IPS DF 6.9 (cell line): ENCODE data around the gene RNF166.

Experiments used
- DNase-seq: peaks from one replicate; pipeline ENCODE4 v3.0.0-alpha.2; 2013; ENCODE audit warnings: low read depth, low spot score
- H3K27ac ChIP-seq: one replicate; pipeline ENCODE4 v1.5.1; 2013; ENCODE audit warnings: low read length, control low read depth
- H3K27me3 ChIP-seq: 2 replicates; pipeline ENCODE4 v1.6.1; 2013; ENCODE audit warnings: mild to moderate bottlenecking, low read length; ENCODE audit not compliant: control insufficient read depth, insufficient read depth
- H3K36me3 ChIP-seq: 2 replicates; pipeline ENCODE4 v1.6.1; 2013; ENCODE audit warnings: low read length; ENCODE audit not compliant: control insufficient read depth, insufficient read depth
- H3K4me1 ChIP-seq: 2 replicates; pipeline ENCODE4 v1.6.1; 2013; ENCODE audit warnings: low read length; ENCODE audit not compliant: control insufficient read depth, insufficient read depth
- H3K4me3 ChIP-seq: 2 replicates; pipeline ENCODE4 v1.5.1; 2013; ENCODE audit warnings: mild to moderate bottlenecking, low read length
- H3K9me3 ChIP-seq: 2 replicates; pipeline ENCODE4 v1.6.1; 2013; ENCODE audit warnings: low read length, inconsistent platforms; ENCODE audit not compliant: control insufficient read depth, insufficient read depth
- WGBS: extraction: QIAGEN DNeasy Blood & Tissue Kit; methylation state at CpG from one replicate; pipeline ENCODE4 v1.1.7; 2013; ENCODE audit warnings: mixed read lengths, missing lambda C conversion rate; ENCODE audit not compliant: insufficient read length, insufficient coverage; 5-methylcytosine and 5-hydroxymethylcytosine counted together

Gene RNF166

DNA sequence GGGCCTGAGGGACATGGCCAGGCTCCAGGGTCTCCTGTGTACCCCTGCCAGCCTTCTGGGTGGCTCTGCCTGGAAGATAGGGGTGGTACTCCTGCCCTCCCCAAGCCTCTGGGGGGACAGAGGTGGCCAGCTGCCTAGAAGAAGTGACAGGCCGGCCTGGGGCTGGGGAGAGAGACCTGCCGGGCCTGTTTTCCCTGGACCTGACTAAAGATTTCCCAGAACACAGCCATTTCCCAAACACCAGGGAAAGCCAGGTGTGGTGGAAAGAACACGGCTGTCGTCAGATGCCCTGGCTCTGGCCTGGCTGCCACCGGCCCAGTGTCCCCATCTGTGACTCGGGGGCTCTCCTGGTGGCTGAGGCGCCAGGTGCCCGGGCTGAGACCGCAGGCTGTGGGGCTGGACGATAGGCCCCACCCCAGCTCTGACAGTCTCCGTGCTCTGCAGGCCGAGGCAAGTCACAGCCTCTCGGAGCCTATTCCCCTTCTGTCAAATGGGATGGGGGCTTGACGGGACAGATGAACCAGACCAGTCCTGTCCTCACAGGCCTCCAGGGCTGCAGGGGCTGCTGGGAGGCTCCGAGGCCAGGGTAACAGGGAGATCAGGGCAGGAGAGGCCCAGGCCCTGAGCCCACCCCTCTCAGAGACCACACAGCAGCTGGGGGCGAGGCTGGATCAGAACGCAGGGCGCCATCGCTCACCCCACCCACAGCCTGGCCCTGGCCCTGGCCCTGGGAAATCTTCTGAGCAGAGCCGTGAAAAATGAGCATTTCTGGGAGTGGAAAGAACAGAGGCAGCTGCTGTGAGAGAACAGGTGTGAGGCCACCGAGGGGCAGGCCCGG lies 33.1 kb upstream of the RNF166 start:
- WGBS, result no CpG with 5 or more reads among the region's 22 CpGs
- H3K9me3 ChIP-seq, result no peaks in the 10 kb centered on the region
- H3K4me3 ChIP-seq, result no peak overlapping the region
- peaks cover 12% of the 10 kb centered on the region for H3K36me3 ChIP-seq
- no peak overlapping the region for H3K27ac ChIP-seq
- H3K4me1 ChIP-seq, result no peaks in the 10 kb centered on the region; the same call in 1 of the 2 replicates
- no peak for DNase-seq
- no peaks in the 10 kb centered on the region for H3K27me3 ChIP-seq

DNA sequence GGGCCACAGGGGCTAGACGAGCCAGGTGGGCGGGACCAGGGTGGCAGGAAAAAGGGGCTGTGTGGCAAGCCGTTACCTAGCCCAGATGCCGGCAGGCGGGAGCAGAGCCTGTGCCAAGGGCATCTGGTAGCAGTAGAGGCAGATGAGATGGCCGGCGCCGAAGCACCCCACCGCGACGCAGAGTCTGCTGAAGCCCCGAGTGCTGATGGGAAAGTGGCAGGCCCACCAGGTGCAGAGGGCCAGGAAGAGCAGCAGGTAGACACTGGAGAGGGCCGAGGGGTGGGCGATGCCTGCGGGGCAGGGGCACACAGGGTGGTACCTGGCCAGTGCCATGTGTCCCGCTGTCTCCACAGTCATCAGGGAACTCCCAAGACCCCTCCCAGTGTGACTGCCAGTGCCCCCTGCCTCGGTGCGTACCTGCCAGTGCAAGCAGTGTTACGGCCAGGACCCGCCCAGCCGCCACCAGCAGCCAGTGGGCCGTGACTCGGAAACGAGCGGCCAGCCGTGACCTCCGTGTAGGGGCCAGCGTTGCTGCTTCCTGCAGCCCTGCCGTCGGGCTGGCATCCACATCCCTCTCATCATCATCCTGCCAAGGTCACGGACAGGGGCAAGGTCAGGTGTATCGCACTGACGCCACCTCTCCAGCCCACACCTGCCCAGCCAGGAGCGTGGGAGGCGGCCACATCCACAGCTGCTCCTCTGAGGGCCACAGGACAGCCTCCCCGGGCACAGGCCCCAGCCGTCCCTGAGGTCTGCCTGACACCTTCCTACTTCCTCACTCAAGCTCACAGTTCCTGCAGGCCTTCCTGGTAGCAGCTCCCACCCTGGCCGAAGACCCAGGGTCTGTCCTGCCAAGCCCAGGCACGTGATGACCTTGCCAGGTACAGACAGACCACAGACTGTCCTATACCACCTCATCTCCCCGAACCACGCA lies 32.2 kb upstream of the RNF166 start:
- no peaks in the 10 kb centered on the region; the same call in 1 of the 2 replicates for H3K4me1 ChIP-seq
- DNase-seq, result no peak
- no peak overlapping the region for H3K4me3 ChIP-seq
- no peaks in the 10 kb centered on the region for H3K27me3 ChIP-seq
- no CpG with 5 or more reads among the region's 41 CpGs for WGBS
- peaks cover 19% of the 10 kb centered on the region for H3K36me3 ChIP-seq
- no peak overlapping the region for H3K27ac ChIP-seq
- no peaks in the 10 kb centered on the region for H3K9me3 ChIP-seq

DNA sequence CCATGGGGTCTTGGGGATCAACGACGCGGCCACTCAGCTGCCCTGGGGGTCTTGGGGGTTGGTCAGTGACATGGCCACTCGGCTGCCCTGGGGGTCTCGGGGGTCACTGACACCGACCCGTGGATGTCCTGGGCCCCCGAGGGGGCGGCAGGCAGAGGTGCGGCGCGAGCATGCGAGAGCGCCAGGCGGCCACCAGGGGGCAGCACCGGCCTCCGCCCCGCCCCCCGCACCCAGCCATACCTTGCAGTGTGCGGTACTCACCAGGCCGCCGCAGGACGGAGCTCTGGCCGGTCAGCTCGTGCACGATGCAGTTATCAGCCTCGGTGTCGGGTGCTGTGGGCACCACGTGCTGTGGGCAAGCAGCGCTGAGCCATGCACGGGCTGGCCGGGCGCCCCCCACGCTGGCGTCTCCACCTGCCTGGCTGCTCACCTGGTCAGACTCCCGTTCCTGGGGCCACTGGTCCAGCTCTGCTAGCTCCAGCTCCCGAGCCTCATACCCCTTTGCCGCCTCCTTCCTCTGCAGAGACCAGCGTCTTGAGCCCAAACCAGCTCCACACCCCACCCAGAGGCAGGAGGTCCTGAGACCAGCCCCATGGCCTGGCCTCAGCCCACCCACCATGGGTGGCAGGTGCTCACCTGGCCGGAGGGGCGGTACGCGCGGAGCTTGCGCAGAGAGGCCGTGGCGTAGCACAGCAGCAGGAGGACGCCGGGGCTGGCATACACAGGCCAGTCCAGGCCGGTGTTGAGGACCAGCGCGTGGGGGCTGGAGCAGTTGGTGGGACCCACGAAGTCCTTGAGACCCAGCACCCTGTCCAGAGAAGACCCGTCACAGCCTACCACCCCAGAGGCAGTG lies 31.3 kb upstream of the RNF166 start:
- no CpG with 5 or more reads among the region's 54 CpGs for WGBS
- Histone ChIP-seq H3K27me3 (no peaks in the 10 kb centered on the region), H3K4me3 (no peak overlapping the region), H3K27ac (no peak overlapping the region), H3K9me3 (no peaks in the 10 kb centered on the region), H3K4me1 (no peaks in the 10 kb centered on the region; the same call in 1 of the 2 replicates), H3K36me3 (peaks cover 19% of the 10 kb centered on the region)
- DNase-seq, result no peak

DNA sequence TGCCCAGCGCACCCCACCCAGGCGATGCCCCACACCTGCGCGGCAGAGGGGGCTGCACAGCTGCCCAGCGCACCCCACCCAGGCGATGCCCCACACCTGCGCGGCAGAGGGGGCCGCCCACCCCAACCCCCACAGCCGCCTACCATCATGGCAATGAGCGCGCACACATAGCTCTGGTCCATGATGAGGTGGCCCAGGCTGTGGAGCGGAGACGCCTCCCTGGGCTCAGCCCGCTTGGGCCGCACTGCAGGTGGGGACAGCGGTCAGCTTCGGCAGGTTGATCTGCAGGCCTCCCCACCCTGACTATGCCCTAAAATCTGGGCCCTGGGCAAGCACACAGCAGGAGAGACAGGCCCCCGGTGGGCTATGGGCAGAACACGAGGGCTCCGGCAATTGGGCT lies 30.3 kb upstream of the RNF166 start:
- Histone ChIP-seq H3K36me3 (peaks cover 19% of the 10 kb centered on the region), H3K27ac (no peak overlapping the region), H3K9me3 (no peaks in the 10 kb centered on the region)

DNA sequence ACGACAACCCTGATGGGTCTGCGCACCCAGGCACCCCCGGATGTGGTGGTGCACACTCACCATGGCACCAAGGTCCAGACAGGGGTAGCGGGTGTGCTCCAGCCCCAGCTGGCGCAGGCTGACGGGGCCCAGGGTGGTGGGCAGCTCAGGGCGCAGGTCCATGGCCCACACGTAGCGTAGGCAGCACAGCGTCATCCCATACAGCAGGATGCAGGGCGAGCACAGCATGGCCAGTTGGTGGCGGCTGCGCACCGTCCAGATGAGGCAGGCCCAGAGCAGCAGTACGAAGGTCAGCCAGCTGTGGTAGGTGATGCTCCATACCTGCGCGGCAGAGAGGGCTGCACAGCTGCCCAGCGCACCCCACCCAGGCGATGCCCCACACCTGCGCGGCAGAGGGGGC lies 29.9 kb upstream of the RNF166 start:
- Histone ChIP-seq H3K4me1 (no peaks in the 10 kb centered on the region; the same call in 1 of the 2 replicates), H3K4me3 (no peak overlapping the region), H3K27ac (no peak overlapping the region), H3K27me3 (no peaks in the 10 kb centered on the region), H3K36me3 (peaks cover 19% of the 10 kb centered on the region), H3K9me3 (no peaks in the 10 kb centered on the region)
- DNase-seq, result no peak
- WGBS, result no CpG with 5 or more reads among the region's 21 CpGs

More for the DNA sequence above, 30.3 kb upstream of the RNF166 start:
- no peak for DNase-seq
- H3K27me3 ChIP-seq, result no peaks in the 10 kb centered on the region
- no peak overlapping the region for H3K4me3 ChIP-seq
- no peaks in the 10 kb centered on the region; the same call in 1 of the 2 replicates for H3K4me1 ChIP-seq
- WGBS, result no CpG with 5 or more reads among the region's 21 CpGs

DNA sequence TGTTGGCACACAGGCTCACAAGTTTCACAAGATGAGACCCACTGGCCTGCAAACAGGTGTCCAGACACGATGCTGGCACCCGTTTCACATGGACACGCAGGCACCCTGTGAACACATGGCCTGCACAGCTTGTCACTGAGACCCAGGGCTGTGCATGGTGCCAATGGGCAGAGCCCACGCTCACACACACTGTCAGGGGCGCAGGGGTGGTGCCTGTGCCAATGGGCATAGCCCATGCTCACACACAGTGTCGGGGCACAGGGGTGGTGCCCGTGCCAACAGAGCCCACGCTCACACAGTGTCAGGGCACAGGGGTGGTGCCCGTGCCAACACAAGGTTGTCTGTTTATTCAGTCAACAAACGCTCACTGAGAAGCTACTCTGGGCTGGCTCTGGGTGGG lies 29.4 kb upstream of the RNF166 start:
- no CpG with 5 or more reads among the region's 10 CpGs for WGBS
- H3K27ac ChIP-seq, result no peak overlapping the region
- no peaks in the 10 kb centered on the region; the same call in 1 of the 2 replicates for H3K4me1 ChIP-seq
- H3K9me3 ChIP-seq, result no peaks in the 10 kb centered on the region
- no peaks in the 10 kb centered on the region for H3K27me3 ChIP-seq
- H3K36me3 ChIP-seq, result peaks cover 19% of the 10 kb centered on the region
- DNase-seq, result no peak
- H3K4me3 ChIP-seq, result no peak overlapping the region

DNA sequence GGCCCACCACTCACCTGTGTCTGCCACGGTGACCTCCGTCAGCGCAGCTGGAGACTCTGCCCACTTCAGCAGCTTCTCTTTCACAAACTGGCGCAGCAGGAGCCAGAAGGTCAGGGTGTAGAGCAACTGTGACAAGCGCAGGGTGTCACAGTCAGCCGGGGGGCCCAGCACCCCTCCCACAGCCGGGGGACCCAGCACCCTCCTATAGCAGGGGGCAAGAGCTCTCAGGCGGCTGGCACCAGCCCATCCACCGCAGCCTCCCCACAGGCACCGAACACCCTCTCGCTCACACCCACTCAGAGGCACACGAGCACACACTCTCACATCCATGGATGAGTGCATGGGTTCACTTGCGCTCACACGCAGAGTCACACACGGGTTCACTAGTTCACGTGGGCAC lies 28.9 kb upstream of the RNF166 start:
- no CpG with 5 or more reads among the region's 16 CpGs for WGBS
- Histone ChIP-seq H3K4me1 (no peaks in the 10 kb centered on the region; the same call in 1 of the 2 replicates), H3K9me3 (no peaks in the 10 kb centered on the region), H3K27me3 (no peaks in the 10 kb centered on the region), H3K36me3 (peaks cover 19% of the 10 kb centered on the region), H3K4me3 (no peak overlapping the region), H3K27ac (no peak overlapping the region)
- DNase-seq, result no peak

DNA sequence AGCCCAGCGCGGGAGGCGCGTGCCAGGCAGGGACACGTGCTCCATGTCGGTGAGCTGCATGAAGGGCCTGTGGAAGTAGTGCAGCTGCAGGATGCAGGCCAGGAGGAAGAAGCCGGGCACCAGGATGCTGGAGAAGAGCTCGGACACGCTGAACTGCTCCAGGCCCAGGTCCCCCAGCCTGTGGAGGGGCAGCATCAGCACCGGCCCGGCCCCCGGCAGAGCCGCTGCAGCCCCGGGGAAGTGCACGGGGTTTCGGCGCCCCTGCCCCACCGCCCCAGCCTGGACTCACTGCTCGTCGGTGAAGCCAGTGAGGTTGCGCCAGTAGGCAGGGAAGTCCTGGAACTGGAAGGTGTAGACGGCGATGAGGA lies 28.1 kb upstream of the RNF166 start:
- Histone ChIP-seq H3K36me3 (peaks cover 19% of the 10 kb centered on the region), H3K4me3 (no peak overlapping the region), H3K27me3 (no peaks in the 10 kb centered on the region), H3K9me3 (no peaks in the 10 kb centered on the region), H3K27ac (no peak overlapping the region), H3K4me1 (no peaks in the 10 kb centered on the region; the same call in 1 of the 2 replicates)
- WGBS, result no CpG with 5 or more reads among the region's 23 CpGs
- DNase-seq, result no peak

DNA sequence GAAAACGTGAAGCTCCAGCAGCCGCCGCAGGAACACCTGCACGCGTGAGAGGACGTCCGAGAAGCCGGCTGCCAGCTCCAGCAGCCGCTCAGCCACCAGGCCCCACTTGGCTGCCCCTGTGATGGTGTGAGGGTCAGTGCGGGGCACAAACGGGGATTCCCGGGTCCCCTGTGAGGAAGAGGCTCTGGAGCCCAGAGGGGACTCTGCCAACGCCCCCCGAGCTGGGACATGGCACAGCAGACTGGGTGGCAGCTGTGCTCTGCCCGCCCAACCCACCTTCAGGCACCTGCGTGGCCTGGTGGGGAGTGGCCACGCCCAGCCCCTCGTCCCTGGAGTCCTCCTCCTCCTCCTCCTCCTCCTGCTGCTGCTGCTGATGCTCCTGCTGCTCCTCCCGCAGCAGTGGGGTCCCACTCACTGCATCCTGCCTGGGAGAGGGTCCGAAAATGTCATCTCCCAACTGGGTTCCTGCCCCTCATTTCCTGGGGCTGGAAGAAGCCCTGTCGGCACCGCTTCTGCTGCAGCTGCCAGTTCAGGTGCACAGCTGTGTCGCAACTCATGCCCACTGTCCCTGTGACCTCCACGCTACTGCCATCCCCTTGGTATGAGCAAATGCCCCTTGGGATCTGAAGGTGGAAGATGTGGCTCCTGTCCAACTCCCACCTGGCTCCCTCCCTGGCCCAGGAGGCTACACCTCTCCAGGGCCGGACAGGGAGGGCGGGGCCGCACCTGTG lies 27.6 kb upstream of the RNF166 start:
- H3K27ac ChIP-seq, result no peak overlapping the region
- no peaks in the 10 kb centered on the region for H3K9me3 ChIP-seq
- no peak overlapping the region for H3K4me3 ChIP-seq
- H3K4me1 ChIP-seq, result no peaks in the 10 kb centered on the region; the same call in 1 of the 2 replicates
- no CpG with 5 or more reads among the region's 27 CpGs for WGBS
- H3K27me3 ChIP-seq, result no peaks in the 10 kb centered on the region
- H3K36me3 ChIP-seq, result peaks cover 19% of the 10 kb centered on the region
- no peak for DNase-seq
